ENCODE measurements around the gene ZNF138.

DNA sequence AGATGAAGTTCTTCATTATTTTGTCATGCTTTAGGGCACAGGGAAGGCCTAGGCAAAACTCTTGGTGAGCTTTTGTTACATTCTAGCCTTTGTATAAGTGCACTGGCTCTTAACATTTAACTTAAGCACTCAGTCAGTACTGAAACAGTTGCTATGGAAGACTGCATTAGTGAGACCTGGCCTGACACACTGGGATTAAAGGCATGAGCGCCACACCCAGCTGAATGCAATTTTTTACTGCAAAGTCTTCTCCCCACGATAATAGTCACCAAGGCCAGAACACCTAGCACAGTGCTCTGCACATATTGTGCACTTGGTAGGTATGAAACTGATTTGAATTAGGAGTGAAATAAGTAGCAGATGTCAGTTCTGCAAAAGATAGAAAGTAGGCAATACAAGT is 41.2 kb upstream of the ZNF138 start:
- TF ChIP-seq, protein P1, sequence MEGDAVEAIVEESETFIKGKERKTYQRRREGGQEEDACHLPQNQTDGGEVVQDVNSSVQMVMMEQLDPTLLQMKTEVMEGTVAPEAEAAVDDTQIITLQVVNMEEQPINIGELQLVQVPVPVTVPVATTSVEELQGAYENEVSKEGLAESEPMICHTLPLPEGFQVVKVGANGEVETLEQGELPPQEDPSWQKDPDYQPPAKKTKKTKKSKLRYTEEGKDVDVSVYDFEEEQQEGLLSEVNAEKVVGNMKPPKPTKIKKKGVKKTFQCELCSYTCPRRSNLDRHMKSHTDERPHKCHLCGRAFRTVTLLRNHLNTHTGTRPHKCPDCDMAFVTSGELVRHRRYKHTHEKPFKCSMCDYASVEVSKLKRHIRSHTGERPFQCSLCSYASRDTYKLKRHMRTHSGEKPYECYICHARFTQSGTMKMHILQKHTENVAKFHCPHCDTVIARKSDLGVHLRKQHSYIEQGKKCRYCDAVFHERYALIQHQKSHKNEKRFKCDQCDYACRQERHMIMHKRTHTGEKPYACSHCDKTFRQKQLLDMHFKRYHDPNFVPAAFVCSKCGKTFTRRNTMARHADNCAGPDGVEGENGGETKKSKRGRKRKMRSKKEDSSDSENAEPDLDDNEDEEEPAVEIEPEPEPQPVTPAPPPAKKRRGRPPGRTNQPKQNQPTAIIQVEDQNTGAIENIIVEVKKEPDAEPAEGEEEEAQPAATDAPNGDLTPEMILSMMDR (IDR thresholded peaks at IDR 0.05), result no peak
- no peak for TF ChIP-seq POLR2A (IDR thresholded peaks at IDR 0.05)
